Erythroblast (primary cell): ENCODE data around the gene AGXT2.

Source experiments
- GATA1 ChIP-seq: IDR thresholded peaks from 2 replicates; pipeline ENCODE4 v1.6.1; 2011; ENCODE audit warnings: low read depth, mild to moderate bottlenecking, control low read depth, low read length, moderate library complexity
- POLR2A ChIP-seq: IDR thresholded peaks from 2 replicates; pipeline ENCODE4 v1.6.1; 2011; ENCODE audit warnings: mild to moderate bottlenecking, low read length

GRCh38 chr5:35069188-35069587 lies 21.4 kb upstream of the AGXT2 start:
- no peak for TF ChIP-seq POLR2A
- no peak for TF ChIP-seq GATA1
